HG02870 (cell line): ENCODE data around the gene CSAG1.
"Not testable (repeated sequence)": the region's sequence is repeated elsewhere in the genome, so short reads cannot be mapped to it uniquely, and the experiment has no call there.

ENCODE experiments used
- ATAC-seq: cut with Tn5 transposase; IDR thresholded peaks from one replicate; pipeline ENCODE4 v1.9.1; 2021; ENCODE audit warnings: mild to moderate bottlenecking, moderate library complexity; ENCODE audit not compliant: unreplicated experiment

The CSAG1 gene

GRCh38 chrX:152733261-152733975, at the start of gene CSAG1, which contains the start of gene MAGEA12:
Gene CSAG1, minus strand, starts transcription at chrX:152733721. Its CDS starts 1,261 bp downstream, at chrX:152732460.
Gene MAGEA12, plus strand, starts transcription at chrX:152733757. Its CDS starts 2,405 bp downstream, at chrX:152736162.
- no peak for ATAC-seq

DNA sequence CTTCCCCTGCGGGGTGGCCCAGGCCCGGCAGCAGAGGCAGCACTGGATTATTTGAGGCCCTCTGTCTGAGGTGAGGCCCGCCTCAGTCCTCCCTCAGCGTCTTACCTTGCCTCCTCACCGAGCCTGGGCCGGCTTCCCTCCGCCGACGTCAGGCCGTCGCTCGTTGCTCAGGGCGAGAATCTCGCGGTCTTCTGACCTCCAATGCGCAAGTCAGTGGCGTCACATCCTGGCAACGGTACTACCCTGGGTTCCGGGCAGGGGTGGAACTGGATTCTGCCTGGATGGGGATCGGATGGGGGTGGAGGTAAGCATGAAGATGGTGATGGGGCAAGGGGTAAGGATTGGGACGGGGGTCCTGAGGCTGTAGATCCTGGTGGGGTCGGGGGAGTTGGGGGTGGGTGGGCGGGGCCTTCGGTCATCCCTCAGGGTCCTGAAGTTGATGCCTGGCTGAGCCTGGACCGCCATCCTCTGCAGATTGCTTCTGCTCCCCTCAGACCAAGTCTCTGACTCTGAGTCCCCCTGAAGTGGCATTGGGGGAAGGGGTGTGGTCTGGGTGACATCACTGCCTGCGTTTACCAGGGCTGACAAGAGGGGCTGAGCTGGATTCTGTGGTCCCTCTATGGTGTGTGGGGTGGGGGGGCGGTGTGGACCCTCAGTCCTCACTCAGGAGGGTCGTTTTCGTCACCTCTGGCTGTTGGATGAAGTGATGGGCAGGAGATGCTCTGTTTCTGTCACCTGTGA, 36.2 kb upstream of the CSAG1 start, which contains the start of gene MAGEA6:
MAGEA6 (minus strand) TSS at position 141 of the 741 bp plus-strand sequence. CDS start 2,039 bp downstream, outside the sequence.
- not testable (repeated sequence) for ATAC-seq

DNA sequence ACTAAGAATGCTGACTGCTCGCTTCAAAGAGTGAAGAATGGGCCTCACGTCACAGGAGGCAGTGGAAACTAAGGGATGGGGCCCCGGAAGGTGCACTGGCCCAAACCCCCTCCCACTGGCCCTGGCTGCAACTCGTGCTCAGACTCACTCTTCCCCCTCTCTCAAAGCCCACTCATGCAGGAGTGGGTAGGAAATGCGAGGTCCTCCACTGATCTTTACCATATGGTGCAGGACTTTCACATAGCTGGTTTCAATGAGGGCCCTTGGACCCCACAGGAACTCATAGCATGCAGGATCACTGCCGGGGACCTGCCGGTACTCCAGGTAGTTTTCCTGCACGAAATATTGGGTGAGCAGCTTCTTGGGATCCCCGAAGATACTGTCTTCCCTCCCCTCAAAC, 33.0 kb upstream of the CSAG1 start:
- ATAC-seq, result not testable (repeated sequence)

GRCh38 chrX:152761582-152761981, 28.1 kb upstream of the CSAG1 start:
- not testable (repeated sequence) for ATAC-seq

DNA sequence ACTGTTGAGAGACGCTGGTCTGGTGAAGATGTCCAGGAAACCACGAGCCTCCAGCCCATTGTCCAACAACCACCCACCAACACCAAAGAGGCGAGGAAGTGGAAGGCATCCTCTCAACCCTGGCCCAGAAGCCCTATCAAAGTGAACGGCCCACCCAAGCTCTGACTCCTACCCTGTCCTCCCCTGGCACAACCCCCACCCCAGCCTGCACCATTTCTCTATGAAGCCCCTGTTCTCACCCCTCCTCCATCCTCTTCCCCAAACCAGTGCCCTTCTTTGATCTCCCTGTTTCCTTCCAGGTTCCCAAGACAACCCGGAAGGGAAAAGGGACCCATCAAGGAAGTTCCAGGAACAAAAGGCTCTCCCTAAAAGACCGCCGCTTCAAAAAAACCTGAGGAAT, 26.0 kb upstream of the CSAG1 start:
- ATAC-seq, result not testable (repeated sequence)

- ATAC-seq, result not testable (repeated sequence)
These were observed 25.4 kb upstream of the CSAG1 start, which contains the start of gene CSAG3 for GRCh38 chrX:152758918-152759317. Gene CSAG3, plus strand, starts transcription at chrX:152759218.

DNA sequence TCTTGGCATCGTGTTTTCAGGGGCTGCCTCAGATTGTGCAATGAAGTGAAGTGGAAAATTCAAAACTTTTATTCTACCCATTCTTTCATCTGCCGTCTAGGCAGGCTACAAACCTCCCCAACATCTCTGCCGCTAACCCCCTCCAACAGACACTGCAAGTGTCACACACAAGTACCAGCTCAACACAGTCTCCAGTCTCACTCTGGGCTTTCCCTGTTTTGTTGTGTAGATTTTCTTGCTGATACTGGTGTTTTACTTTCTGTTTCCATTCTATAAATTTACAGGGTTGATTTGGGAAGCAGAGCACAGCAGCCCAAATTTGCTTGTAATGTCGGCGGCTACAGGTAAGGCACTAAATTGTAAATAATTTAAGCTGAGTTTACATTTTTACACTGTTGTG, 21.4 kb upstream of the CSAG1 start:
- ATAC-seq, result not testable (repeated sequence)

DNA sequence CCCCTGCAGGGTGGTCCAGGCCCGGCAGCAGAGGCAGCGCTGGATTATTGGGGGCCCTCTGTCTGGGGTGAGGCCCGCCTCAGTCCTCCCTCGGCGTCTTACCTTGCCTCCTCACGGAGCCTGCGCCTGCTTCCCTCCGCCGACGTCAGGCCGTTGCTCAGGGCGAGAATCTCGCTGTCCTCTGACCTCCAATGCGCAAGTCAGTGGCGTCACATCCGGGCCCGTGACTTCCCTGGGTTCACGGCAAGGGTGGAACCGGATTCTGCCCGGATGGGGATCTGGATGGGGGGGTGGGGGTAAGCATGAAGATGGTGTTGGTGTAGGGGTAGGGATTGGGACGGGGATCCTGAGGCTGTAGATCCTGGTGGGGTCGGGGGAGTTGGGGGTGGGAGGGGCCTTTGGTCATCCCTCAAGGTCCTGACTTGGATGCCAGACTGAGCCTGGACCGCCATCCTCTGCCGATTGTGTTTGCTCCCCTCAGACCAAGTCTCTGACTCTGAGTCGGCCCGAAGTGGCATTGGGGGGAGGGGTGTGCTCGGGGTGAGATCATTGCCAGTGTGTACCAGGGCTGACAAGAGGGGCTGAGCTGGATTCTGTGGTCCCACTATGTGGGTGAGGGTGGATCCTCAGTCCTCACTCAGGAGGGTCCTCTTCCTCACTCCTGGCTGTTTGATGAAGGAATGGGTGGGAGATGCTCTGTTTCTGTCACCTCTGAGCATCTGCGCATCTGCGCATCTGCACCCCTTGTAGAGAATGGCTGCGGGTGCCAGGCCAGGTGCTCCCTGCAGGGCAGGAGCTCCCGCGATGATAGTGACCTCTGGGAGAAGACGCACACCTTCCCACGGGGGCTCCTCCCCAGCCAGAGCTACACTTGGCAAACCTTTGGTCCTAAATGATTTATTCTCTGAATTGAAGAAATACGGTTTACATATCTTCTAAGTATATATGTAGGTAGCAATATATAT, 20.4 kb upstream of the CSAG1 start, which contains the start of gene MAGEA2:
MAGEA2 (minus strand) TSS at position 157 of the 965 bp plus-strand sequence. CDS start 2,479 bp downstream, outside the sequence.
- ATAC-seq, result not testable (repeated sequence)

DNA sequence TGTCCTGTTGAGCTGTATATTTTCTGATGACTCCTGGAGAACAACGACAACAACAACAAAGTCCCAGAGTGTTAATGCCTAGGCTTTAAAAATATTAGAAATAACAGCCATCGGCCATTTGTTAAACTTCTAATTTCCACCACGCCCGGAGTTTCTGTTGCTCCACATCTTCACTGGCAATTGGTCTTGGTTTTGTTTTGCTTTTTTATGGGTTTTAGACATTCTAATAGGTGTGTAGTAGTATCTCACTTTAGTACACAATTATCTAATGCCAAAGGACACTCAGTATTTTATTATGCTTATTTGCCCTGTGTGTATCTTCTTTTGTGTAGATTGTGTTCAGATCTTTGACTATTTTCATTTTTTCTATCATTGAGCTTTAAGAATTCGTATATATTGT, 5.0 kb upstream of the CSAG1 start:
- ATAC-seq, result no peak

DNA sequence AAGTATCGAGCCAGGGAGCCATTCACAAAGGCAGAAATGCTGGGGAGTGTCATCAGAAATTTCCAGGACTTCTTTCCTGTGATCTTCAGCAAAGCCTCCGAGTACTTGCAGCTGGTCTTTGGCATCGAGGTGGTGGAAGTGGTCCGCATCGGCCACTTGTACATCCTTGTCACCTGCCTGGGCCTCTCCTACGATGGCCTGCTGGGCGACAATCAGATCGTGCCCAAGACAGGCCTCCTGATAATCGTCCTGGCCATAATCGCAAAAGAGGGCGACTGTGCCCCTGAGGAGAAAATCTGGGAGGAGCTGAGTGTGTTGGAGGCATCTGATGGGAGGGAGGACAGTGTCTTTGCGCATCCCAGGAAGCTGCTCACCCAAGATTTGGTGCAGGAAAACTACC, 3.0 kb upstream of the CSAG1 start:
- not testable (repeated sequence) for ATAC-seq

GRCh38 chrX:152735860-152736511, 2.5 kb upstream of the CSAG1 start:
- no peak for ATAC-seq

DNA sequence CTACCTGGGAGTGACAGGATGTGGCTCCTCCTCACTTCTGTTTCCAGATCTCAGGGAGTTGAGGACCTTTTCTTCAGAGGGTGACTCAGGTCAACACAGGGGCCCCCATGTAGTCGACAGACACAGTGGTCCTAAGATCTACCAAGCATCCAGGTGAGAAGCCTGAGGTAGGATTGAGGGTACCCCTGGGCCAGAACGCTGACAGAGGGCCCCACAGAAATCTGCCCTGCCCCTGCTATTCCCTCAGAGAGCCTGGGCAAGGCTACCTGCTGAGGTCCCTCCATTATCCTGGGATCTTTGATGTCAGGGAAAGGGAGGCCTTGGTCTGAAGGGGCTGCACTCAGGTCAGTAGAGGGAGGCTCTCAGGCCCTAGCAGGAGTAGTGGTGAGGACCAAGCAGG, 1.6 kb upstream of the CSAG1 start:
- ATAC-seq, result no peak

GRCh38 chrX:152734143-152734858, 780 bp upstream of the CSAG1 start:
- ATAC-seq, result not testable (repeated sequence)

DNA sequence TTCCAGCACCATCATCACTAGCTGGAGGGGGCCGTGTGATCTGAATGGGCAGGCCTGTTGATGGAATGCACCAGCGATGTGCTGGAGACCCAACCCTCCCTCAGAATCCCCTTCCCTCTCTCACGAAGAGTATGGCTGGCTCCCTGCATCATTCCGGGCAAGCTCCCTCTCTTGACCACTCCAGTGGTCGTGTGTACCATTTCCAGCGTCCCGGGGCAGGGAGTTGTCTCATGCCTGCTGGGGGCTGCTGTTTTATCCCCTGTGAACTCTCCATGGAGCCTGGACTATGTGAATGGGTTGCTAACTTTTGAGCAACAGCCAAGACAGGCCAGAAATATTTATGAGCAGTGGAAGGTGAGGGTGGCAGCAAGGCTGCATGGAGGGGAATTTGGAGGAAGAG, 8.1 kb downstream of the CSAG1 start:
- ATAC-seq, result no peak

DNA sequence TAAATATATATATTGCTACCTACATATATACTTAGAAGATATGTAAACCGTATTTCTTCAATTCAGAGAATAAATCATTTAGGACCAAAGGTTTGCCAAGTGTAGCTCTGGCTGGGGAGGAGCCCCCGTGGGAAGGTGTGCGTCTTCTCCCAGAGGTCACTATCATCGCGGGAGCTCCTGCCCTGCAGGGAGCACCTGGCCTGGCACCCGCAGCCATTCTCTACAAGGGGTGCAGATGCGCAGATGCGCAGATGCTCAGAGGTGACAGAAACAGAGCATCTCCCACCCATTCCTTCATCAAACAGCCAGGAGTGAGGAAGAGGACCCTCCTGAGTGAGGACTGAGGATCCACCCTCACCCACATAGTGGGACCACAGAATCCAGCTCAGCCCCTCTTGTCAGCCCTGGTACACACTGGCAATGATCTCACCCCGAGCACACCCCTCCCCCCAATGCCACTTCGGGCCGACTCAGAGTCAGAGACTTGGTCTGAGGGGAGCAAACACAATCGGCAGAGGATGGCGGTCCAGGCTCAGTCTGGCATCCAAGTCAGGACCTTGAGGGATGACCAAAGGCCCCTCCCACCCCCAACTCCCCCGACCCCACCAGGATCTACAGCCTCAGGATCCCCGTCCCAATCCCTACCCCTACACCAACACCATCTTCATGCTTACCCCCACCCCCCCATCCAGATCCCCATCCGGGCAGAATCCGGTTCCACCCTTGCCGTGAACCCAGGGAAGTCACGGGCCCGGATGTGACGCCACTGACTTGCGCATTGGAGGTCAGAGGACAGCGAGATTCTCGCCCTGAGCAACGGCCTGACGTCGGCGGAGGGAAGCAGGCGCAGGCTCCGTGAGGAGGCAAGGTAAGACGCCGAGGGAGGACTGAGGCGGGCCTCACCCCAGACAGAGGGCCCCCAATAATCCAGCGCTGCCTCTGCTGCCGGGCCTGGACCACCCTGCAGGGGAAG, 19.4 kb downstream of the CSAG1 start, which contains the start of gene MAGEA2B:
MAGEA2B (plus strand) TSS at position 814 of the 973 bp plus-strand sequence. CDS start 2,479 bp downstream, outside the sequence.
- not testable (repeated sequence) for ATAC-seq

GRCh38 chrX:152713195-152713594, 20.3 kb downstream of the CSAG1 start:
- ATAC-seq, result not testable (repeated sequence)

GRCh38 chrX:152709173-152709572, 24.3 kb downstream of the CSAG1 start, which contains the start of gene CSAG2:
Gene CSAG2, minus strand, starts transcription at chrX:152709273. Its CDS starts 161 bp downstream, at chrX:152709112.
- ATAC-seq, result not testable (repeated sequence)

DNA sequence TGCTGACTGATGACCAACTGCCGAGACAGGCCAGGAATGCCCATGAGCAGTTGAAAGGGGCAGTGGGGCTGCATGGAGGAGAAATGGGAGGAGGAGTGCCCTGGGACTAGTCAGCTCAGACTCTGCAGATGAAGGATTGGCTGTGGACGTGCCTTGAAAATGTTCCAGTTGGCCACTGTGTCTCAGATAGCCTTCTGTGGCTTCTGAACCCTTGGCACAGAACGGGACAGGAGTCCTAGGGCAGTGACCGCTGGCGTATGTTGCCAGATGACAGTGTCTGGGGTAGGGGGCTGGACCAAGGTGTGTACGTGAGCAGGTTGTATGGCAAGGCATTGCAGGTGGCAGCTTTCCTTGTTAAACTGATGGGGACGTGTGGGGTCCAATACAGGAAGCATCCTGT, 27.0 kb downstream of the CSAG1 start:
- ATAC-seq, result not testable (repeated sequence)
